Suprapubic skin (tissue), 4 donors: ENCODE data around the gene HOXA4. TPM values are rescaled to one million over a fixed set of nuclear protein-coding genes. Genes with fewer than 3 reads are reported as not detected.
A peak's percentile ranks its signal among the peaks of the same experiment; 100 is the strongest.

Experiments used
- DNase-seq, 2 donors: peaks; one replicate each; pipeline ENCODE4 v3.0.0-alpha.2; 2019; ENCODE audit warnings: low spot score in 2 of 2
- H3K27ac ChIP-seq: fragments of 200-600 bp; sonication (generic); one replicate; pipeline ENCODE4 v1.5.1; 2019
- H3K27me3 ChIP-seq: fragments of 200-600 bp; sonication (generic); one replicate; pipeline ENCODE4 v1.5.1; 2019
- H3K36me3 ChIP-seq: fragments of 200-600 bp; sonication (generic); one replicate; pipeline ENCODE4 v1.5.1; 2019
- H3K4me1 ChIP-seq: fragments of 200-600 bp; sonication (generic); one replicate; pipeline ENCODE4 v1.5.1; 2019
- H3K4me3 ChIP-seq: fragments of 200-600 bp; sonication (generic); one replicate; pipeline ENCODE4 v1.5.1; 2019; ENCODE audit warnings: mild to moderate bottlenecking
- H3K9me3 ChIP-seq: fragments of 200-600 bp; sonication (generic); one replicate; pipeline ENCODE4 v1.5.1; 2019
- EP300 ChIP-seq: sonication (generic); formaldehyde crosslinking; IDR thresholded peaks from one replicate; pipeline ENCODE4 v1.6.1; 2017; ENCODE audit warnings: antibody characterized with exemption
- POLR2A ChIP-seq, 2 donors: fragments of 450-650 bp; IDR thresholded peaks; one replicate each; pipeline ENCODE4 v1.6.1; 2017; ENCODE audit warnings: antibody characterized with exemption in 2 of 2, mild to moderate bottlenecking in 2 of 2, moderate library complexity in 2 of 2
- POLR2AphosphoS5 ChIP-seq, 3 donors: sonication (generic); formaldehyde crosslinking; IDR thresholded peaks; one replicate each; pipeline ENCODE4 v1.6.1; 2017; ENCODE audit warnings: antibody characterized with exemption in 3 of 3
- WGBS: methylation state at CpG from one replicate; pipeline ENCODE4 v1.1.5; 2018; 5-methylcytosine and 5-hydroxymethylcytosine counted together
- total RNA-seq, 4 donors: library from RNA; depleted of rRNA; stranded (reverse); fragments of >200 nt; gene quantifications; one replicate each; pipeline ENCODE4 v1.1.0, GENCODE V29; 2016
- TF ChIP-seq, protein P1 (sequence below), 2 donors: fragments of 200-600 bp in 1 of 2; fragments of 450-650 bp in 1 of 2; sonication (generic) in 1 of 2; IDR thresholded peaks; one replicate each; pipeline ENCODE4 v1.5.1; 2016 to 2019; ENCODE audit warnings: antibody characterized with exemption in 2 of 2, mild to moderate bottlenecking in 1 of 2, moderate library complexity in 1 of 2

The HOXA4 gene
- total RNA-seq, 4 donors from 2014 or later: 1.8 to 4.7 (median 2.5) TPM

DNA sequence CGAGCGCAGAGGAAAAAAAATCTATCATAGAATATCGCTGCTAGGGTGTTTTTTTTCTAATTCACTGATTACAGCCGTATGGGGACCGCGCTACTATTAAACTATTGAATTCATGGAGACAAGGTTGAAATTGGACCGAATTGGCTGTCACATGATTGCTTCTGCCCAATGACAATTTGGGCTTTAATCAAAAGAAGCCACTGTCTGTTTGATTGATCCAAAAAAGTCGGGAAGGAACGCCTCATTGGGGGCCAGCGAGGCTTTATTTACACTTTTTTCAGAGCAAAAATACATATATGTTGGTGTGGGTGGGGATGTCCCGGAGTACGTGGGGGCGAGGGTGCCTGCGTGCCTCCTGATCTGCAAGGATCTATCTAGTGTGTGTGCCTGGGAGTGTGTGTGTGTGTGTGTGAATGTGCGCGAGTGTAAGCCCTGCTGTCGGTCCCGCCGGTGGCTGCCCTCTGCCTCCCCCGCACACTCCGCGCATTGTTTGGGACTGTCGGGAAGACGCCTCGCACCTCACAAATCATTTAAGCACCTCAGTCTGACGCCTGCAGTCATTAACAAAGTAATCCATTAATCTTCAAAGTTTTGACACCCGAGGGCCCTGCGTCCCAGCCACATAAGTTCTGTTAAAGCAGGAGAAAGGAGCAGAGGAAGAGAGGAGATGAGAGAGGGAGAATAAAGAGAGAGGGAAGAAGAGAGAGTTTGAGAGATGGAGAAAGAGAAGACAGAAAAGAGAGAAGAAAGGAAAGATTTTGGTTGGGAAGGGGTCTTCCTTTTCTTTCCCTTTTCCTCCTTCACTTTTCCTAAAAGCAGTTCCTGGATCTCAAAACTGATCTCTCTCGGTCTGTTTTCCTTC, 27.7 kb downstream of the HOXA4 start, which contains the start of gene HOXA2:
Gene HOXA2, minus strand, starts transcription at position 103 of the 862 bp plus-strand sequence. CDS start 183 bp downstream, outside the sequence.
- peaks cover 38% of the 10 kb centered on the region for H3K4me1 ChIP-seq
- peak within 1 kb of the TSS; percentile 53 for H3K4me3 ChIP-seq
- DNase-seq: no peak
- no peaks in the 10 kb centered on the region for H3K9me3 ChIP-seq
- 13% methylated on average over 29 of the region's 29 CpGs for WGBS
- peaks cover under 1% of the 10 kb centered on the region for H3K36me3 ChIP-seq
- TF ChIP-seq, protein P1, sequence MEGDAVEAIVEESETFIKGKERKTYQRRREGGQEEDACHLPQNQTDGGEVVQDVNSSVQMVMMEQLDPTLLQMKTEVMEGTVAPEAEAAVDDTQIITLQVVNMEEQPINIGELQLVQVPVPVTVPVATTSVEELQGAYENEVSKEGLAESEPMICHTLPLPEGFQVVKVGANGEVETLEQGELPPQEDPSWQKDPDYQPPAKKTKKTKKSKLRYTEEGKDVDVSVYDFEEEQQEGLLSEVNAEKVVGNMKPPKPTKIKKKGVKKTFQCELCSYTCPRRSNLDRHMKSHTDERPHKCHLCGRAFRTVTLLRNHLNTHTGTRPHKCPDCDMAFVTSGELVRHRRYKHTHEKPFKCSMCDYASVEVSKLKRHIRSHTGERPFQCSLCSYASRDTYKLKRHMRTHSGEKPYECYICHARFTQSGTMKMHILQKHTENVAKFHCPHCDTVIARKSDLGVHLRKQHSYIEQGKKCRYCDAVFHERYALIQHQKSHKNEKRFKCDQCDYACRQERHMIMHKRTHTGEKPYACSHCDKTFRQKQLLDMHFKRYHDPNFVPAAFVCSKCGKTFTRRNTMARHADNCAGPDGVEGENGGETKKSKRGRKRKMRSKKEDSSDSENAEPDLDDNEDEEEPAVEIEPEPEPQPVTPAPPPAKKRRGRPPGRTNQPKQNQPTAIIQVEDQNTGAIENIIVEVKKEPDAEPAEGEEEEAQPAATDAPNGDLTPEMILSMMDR (IDR thresholded peaks at IDR 0.05): no peak
- TF ChIP-seq POLR2AphosphoS5 (IDR thresholded peaks at IDR 0.05): no peak
- no peaks in the 10 kb centered on the region for H3K27me3 ChIP-seq
- H3K27ac ChIP-seq: peak within 1 kb of the TSS; percentile 66

DNA sequence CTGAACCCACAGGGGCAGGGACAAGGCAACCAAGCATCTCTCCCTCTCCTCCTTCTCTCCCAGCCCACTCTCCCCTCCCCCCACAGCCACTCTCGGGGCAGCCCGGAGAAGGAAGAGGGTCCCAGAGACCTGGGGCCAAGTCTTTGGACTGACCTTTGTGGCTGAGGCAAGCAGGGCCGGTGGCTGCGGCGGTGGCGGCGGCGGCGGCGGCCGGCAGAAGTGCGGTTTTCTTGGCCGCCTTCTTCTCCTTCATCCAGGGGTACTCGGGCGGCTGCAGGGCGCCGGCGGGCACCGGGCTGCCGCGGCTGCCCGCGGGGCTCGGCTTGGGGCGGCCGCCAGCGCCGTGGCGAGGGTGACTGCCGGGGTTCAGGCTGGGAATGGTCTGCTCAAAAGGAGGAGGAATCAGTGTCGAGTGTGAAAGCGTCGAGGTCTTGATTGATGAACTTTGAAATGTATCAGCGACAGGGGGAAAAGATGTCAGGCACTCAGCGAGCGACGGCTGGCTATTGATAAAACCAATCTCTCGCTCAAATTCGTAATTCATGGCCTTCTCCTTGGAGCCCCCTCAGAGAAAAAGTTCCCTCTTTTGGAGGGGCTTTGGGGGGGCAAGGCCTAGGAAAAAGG, 28.5 kb downstream of the HOXA4 start:
- Histone ChIP-seq H3K36me3 (no peaks in the 10 kb centered on the region), H3K4me1 (peaks cover 46% of the 10 kb centered on the region), H3K9me3 (no peaks in the 10 kb centered on the region), H3K27ac (peak overlapping the region; percentile 66), H3K27me3 (no peaks in the 10 kb centered on the region), H3K4me3 (peak overlapping the region; percentile 53)
- TF ChIP-seq, protein P1 (IDR thresholded peaks at IDR 0.05): no peak
- TF ChIP-seq POLR2AphosphoS5 (IDR thresholded peaks at IDR 0.05) (no peak), POLR2A (IDR thresholded peaks at IDR 0.05) (no peak), EP300 (no peak)
- DNase-seq: no peak
- 18% methylated on average over 38 of the region's 39 CpGs for WGBS

DNA sequence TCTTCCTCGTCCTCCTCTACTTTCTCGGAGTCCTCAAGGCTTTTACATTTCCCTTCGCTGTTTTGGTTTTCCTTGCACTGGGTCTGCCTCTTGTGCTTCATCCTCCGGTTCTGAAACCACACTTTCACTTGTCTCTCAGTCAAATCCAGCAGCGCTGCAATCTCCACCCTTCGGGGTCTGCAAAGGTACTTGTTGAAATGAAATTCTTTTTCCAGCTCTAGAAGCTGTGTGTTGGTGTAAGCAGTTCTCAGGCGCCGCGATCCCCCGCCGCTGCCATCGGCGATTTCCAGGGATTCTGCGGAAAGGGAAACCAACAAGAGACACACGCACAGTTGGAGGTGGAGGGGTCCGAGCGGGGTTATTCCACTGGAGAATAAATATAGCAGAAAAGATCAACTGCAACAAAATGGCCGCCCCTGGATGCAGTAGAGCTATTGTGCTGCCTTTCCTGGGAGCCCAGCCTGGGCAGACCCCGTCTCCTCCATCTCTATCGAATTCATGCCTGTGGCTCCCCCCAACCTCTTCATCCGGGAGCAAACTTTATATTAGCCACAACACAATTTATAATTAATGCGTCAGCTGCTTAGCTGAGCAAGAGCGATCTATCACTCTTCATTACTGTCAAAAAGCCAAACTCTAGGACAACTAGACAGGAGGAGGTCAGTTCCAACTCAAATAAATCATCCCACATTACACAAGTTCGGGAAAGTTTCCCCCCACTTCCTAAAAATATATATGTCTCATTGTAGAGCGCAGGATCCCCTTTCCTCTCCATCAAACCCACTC, 29.2 kb downstream of the HOXA4 start:
- TF ChIP-seq, protein P1 (IDR thresholded peaks at IDR 0.05): no peak
- TF ChIP-seq POLR2A (IDR thresholded peaks at IDR 0.05) (no peak), EP300 (no peak), POLR2AphosphoS5 (IDR thresholded peaks at IDR 0.05) (no peak)
- H3K27me3 ChIP-seq: no peaks in the 10 kb centered on the region
- no peaks in the 10 kb centered on the region for H3K36me3 ChIP-seq
- no peaks in the 10 kb centered on the region for H3K9me3 ChIP-seq
- H3K27ac ChIP-seq: peak overlapping the region; percentile 34
- no peak for DNase-seq
- 76% methylated on average over 25 of the region's 25 CpGs for WGBS
- peaks cover 47% of the 10 kb centered on the region for H3K4me1 ChIP-seq
- H3K4me3 ChIP-seq: peak overlapping the region; percentile 53

DNA sequence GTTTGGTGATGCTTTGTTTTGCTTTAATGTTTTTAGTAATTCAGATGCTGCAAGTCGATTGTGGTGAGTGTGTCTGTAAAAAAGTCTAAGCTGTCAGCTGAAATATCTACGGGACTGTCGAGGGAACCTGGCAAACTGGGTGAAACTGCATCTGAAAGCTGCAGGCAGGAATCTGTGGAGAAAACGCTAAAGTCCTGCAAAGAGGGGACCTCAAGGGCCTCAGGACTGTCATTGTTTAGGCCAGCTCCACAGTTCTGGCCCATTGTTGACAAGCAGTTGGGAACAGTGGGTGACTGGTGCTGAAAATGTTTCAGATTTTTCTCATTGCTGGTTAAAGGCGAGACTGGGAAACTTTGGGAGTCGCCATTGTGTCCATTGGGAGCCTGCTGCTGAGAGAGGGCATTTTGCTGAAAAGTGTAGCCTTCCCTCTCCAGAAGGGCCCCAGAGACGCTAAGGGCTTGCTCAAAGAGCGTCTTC, 29.8 kb downstream of the HOXA4 start:
- no peaks in the 10 kb centered on the region for H3K9me3 ChIP-seq
- no peaks in the 10 kb centered on the region for H3K27me3 ChIP-seq
- WGBS: 74% methylated on average over 8 of the region's 8 CpGs
- H3K4me1 ChIP-seq: peaks cover 47% of the 10 kb centered on the region
- H3K36me3 ChIP-seq: no peaks in the 10 kb centered on the region
- DNase-seq: no peak
- no peak for TF ChIP-seq POLR2AphosphoS5 (IDR thresholded peaks at IDR 0.05)
- peak overlapping the region; percentile 53 for H3K4me3 ChIP-seq
- peak overlapping the region; percentile 34 for H3K27ac ChIP-seq

DNA sequence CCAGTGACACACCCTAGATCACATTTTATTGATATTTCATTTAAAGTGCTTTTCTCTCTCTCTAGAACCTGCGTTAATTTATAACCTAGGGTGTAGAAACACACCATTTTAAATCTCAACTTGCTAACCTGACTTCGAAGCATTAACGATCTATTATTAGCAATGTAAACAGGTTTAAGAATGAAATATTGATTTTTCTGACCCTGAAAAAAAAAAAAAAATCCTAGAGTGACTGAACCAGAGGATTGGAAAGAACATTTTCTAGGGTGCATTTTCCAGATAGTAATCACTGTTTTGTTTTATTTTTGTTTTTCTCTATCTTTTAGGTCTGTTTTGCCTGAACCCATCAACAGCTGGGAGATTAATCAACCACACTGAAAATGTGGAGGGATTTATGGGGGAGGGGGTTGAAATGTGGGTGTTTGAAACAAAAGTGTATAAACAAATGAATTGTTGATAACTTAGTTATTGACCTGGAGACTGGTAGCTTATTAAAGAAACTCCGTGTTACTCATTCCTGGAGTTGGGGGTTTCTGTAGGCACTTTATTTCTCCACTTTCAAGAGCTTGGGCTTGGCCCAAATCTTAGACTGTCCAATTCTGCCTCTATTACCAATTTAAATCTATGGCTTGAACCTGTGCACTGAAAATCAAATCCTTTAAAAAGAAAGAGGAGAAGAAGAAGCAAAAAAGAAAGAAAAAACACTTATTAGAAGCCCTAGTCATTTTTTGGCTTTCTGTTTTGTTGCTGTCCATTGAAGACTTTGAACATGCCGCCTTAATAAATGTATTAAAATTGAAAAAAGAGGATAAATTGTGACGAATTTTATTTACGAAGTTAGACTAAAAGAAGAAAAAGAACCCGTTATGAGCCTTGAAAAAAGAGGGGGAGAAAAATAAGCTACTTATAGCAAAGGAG, 30.8 kb downstream of the HOXA4 start:
- Histone ChIP-seq H3K4me3 (peak overlapping the region; percentile 64), H3K27ac (no peak overlapping the region), H3K36me3 (no peaks in the 10 kb centered on the region), H3K4me1 (peaks cover 57% of the 10 kb centered on the region), H3K9me3 (no peaks in the 10 kb centered on the region), H3K27me3 (no peaks in the 10 kb centered on the region)
- DNase-seq: no peak
- TF ChIP-seq EP300: no peak
- no peak for TF ChIP-seq POLR2A (IDR thresholded peaks at IDR 0.05)
- TF ChIP-seq, protein P1 (IDR thresholded peaks at IDR 0.05): no peak
- no peak for TF ChIP-seq POLR2AphosphoS5 (IDR thresholded peaks at IDR 0.05)
- WGBS: 78% methylated on average over 8 of the region's 8 CpGs
